Panc1 (cell line): Measurements from ENCODE around the gene MYLK. TPM values are rescaled to one million over a fixed set of nuclear protein-coding genes. Genes with fewer than 3 reads are reported as not detected.

Source experiments
- ATAC-seq: fragments of 200-7000 bp; cut with Tn5 transposase; 2 replicates; pipeline ENCODE4 v1.9.1; 2020; ENCODE audit warnings: mild to moderate bottlenecking, moderate library complexity
- BruUV-seq: library from RNA; stranded (reverse); fragments of 400-500 nt; replicated peaks from 2 replicates; lab custom pipeline; 2021; lab: Mats Ljungman, UMichigan
- CTCF ChIA-PET: fragments of 300-600 bp; sonication (Branson Sonifier 250); formaldehyde crosslinking; loops from one replicate; lab custom pipeline; 2022; ENCODE audit warnings: antibody characterized with exemption; lab: Charles Lee
- POLR2A ChIA-PET: fragments of 300-600 bp; sonication (Branson Sonifier 250); formaldehyde crosslinking; loops from one replicate; lab custom pipeline; 2022; ENCODE audit warnings: antibody characterized with exemption; lab: Charles Lee
- DNase-seq: peaks from one replicate; pipeline ENCODE4 v3.0.0-alpha.2; 2010; ENCODE audit warnings: low read depth, low spot score
- H3K27ac ChIP-seq: 2 replicates; pipeline ENCODE4 v1.5.1; 2011; ENCODE audit warnings: mild to moderate bottlenecking, low read length, inconsistent platforms
- H3K27me3 ChIP-seq: fragments of 200-500 bp; sonication (Bioruptor generic); 2 replicates; pipeline ENCODE4 v1.6.0; 2014; ENCODE audit warnings: low read length, inconsistent platforms; ENCODE audit not compliant: control insufficient read depth, insufficient read depth
- H3K36me3 ChIP-seq: fragments of 200-500 bp; sonication (Bioruptor generic); 2 replicates; pipeline ENCODE4 v1.5.1; 2014; ENCODE audit warnings: inconsistent platforms, mild to moderate bottlenecking, low read length, moderate library complexity; ENCODE audit not compliant: control insufficient read depth, insufficient read depth
- H3K4me1 ChIP-seq: 2 replicates; pipeline ENCODE4 v1.5.1; 2011; ENCODE audit warnings: inconsistent platforms, mild to moderate bottlenecking, low read length, moderate library complexity; ENCODE audit not compliant: control insufficient read depth, insufficient read depth
- H3K4me3 ChIP-seq, 2 experiments: 2 replicates each; pipeline ENCODE4 v1.5.1; 2011 to 2012; ENCODE audit warnings: low read depth in 2 of 2, low read length in 2 of 2, mild to moderate bottlenecking in 2 of 2, inconsistent platforms in 1 of 2, moderate library complexity in 1 of 2
- H3K9me3 ChIP-seq: fragments of 200-500 bp; sonication (Bioruptor generic); 2 replicates; pipeline ENCODE4 v1.5.1; 2014; ENCODE audit warnings: low read depth, mild to moderate bottlenecking, inconsistent platforms, low read length, moderate library complexity; ENCODE audit not compliant: control insufficient read depth, insufficient read depth
- POLR2AphosphoS5 ChIP-seq: IDR thresholded peaks from 2 replicates; pipeline ENCODE4 v1.6.1; 2012; ENCODE audit warnings: mild to moderate bottlenecking, low read depth, low read length, moderate library complexity
- SIN3A ChIP-seq: IDR thresholded peaks from 2 replicates; pipeline ENCODE4 v1.6.1; 2012; ENCODE audit warnings: low read depth, mild to moderate bottlenecking, low read length, moderate library complexity, borderline replicate concordance; ENCODE audit not compliant: insufficient read depth
- TCF7L2 ChIP-seq: IDR thresholded peaks from 2 replicates; pipeline ENCODE4 v1.6.1; 2011; ENCODE audit warnings: mild to moderate bottlenecking, low read depth, low read length, inconsistent platforms
- in situ Hi-C: cut with HindIII; loops from 2 replicates; pipeline ENCODE4 v1.10.0; 2016; ENCODE audit warnings: low sequenced_read_pairs, low pct_unique_long_range_greater_than_20kb
- intact Hi-C: fragments of 100-400 bp; cut with micrococcal nuclease; formaldehyde crosslinking; loops from one replicate; pipeline ENCODE4 v1.10.0; 2022; ENCODE audit not compliant: unreplicated experiment
- total RNA-seq: library from RNA; stranded (reverse); gene quantifications from one replicate; pipeline ENCODE4 v1.2.1, GENCODE V29; 2021; ENCODE audit not compliant: unreplicated experiment
- TF ChIP-seq, protein P1 (sequence below), 2 experiments: IDR thresholded peaks; 2 replicates each; pipeline ENCODE4 v1.6.1; 2011 to 2012; ENCODE audit warnings: low read depth in 2 of 2, control low read depth in 1 of 2, low read length in 1 of 2, mild to moderate bottlenecking in 1 of 2, moderate library complexity in 1 of 2; ENCODE audit not compliant: insufficient read depth in 1 of 2
- TF ChIP-seq, protein P2 (sequence below): fragments of 450-650 bp; IDR thresholded peaks from 2 replicates; pipeline ENCODE4 v1.5.1; 2017; ENCODE audit warnings: mild to moderate bottlenecking

Gene MYLK
- total RNA-seq, 1 experiment from 2014 or later: 29.7 TPM

DNA sequence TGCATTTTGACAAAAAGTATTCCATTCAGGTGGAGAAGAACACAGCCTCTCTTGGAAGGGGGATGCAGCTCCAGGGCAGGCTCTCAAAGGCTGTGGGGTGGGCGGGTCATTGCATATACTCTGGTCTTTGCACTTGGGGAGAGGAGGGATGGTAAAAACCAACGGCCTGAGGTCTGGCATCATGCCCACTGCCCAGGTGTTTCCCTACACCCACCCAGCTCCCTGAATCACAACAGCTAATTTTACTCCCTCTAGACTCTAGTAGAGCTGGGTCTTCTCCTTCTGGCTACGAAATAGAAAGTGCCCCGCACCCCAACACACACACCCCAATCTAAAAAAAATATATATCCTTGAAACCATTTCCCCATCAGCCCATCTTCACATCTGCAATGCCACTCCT lies 1.0 kb downstream of the MYLK start:
- ChIA-PET POLR2A (no interaction called here), CTCF (no interaction called here)
- no peak for TF ChIP-seq POLR2AphosphoS5
- TF ChIP-seq, protein P1, sequence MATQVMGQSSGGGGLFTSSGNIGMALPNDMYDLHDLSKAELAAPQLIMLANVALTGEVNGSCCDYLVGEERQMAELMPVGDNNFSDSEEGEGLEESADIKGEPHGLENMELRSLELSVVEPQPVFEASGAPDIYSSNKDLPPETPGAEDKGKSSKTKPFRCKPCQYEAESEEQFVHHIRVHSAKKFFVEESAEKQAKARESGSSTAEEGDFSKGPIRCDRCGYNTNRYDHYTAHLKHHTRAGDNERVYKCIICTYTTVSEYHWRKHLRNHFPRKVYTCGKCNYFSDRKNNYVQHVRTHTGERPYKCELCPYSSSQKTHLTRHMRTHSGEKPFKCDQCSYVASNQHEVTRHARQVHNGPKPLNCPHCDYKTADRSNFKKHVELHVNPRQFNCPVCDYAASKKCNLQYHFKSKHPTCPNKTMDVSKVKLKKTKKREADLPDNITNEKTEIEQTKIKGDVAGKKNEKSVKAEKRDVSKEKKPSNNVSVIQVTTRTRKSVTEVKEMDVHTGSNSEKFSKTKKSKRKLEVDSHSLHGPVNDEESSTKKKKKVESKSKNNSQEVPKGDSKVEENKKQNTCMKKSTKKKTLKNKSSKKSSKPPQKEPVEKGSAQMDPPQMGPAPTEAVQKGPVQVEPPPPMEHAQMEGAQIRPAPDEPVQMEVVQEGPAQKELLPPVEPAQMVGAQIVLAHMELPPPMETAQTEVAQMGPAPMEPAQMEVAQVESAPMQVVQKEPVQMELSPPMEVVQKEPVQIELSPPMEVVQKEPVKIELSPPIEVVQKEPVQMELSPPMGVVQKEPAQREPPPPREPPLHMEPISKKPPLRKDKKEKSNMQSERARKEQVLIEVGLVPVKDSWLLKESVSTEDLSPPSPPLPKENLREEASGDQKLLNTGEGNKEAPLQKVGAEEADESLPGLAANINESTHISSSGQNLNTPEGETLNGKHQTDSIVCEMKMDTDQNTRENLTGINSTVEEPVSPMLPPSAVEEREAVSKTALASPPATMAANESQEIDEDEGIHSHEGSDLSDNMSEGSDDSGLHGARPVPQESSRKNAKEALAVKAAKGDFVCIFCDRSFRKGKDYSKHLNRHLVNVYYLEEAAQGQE (IDR thresholded peaks at IDR 0.05; ENCODE audit: insufficient read depth in 1 of 2, low read depth in 2 of 2, low read length in 1 of 2): no peak
- TF ChIP-seq, protein P2, sequence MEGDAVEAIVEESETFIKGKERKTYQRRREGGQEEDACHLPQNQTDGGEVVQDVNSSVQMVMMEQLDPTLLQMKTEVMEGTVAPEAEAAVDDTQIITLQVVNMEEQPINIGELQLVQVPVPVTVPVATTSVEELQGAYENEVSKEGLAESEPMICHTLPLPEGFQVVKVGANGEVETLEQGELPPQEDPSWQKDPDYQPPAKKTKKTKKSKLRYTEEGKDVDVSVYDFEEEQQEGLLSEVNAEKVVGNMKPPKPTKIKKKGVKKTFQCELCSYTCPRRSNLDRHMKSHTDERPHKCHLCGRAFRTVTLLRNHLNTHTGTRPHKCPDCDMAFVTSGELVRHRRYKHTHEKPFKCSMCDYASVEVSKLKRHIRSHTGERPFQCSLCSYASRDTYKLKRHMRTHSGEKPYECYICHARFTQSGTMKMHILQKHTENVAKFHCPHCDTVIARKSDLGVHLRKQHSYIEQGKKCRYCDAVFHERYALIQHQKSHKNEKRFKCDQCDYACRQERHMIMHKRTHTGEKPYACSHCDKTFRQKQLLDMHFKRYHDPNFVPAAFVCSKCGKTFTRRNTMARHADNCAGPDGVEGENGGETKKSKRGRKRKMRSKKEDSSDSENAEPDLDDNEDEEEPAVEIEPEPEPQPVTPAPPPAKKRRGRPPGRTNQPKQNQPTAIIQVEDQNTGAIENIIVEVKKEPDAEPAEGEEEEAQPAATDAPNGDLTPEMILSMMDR: no peak
- TF ChIP-seq SIN3A: no peak
- TF ChIP-seq TCF7L2: no peak
- Histone ChIP-seq H3K9me3 (no peaks in the 10 kb centered on the region), H3K4me1 (peaks cover 5% of the 10 kb centered on the region; the same call in 1 of the 2 replicates), H3K36me3 (no peaks in the 10 kb centered on the region), H3K27me3 (peaks cover 13% of the 10 kb centered on the region), H3K27ac (no peak overlapping the region), H3K4me3 (peak overlapping the region; percentile 60 to 70)
- ATAC-seq (no peak), DNase-seq (no peak)
- no TSS peak for BruUV-seq
- in situ Hi-C loops (no loop called here), intact Hi-C loops (no loop called here)

DNA sequence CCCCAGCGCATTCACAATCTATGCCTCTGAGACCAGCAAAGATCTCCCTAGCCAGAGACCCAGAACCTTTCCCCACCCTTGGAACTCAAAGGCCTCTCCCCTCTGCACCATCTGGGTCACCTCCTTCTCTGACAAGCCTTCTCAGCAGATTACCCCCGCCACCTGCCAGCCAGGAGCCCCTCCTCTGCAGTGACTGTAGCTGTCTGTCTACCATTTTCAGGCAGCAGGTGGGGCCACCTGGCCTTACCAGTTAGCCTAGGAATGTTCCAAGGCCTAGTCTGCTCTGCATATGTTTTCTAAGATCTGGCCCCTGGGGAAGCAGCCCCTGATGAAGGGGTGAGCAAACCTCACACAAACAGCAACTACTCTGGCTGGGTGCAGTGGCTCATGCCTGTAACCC lies 2.4 kb downstream of the MYLK start:
- in situ Hi-C loops: no loop called here
- ChIA-PET CTCF (no interaction called here), POLR2A (no interaction called here)
- H3K4me1 ChIP-seq: peaks cover 5% of the 10 kb centered on the region; the same call in 1 of the 2 replicates
- H3K4me3 ChIP-seq: no peak overlapping the region; a peak in 1 of 4 replicates
- H3K27ac ChIP-seq: no peak overlapping the region
- intact Hi-C loops: no loop called here
- no peaks in the 10 kb centered on the region for H3K9me3 ChIP-seq
- TF ChIP-seq POLR2AphosphoS5 (no peak), SIN3A (no peak), TCF7L2 (no peak)
- TF ChIP-seq, protein P1 (IDR thresholded peaks at IDR 0.05; ENCODE audit: insufficient read depth in 1 of 2, low read depth in 2 of 2, low read length in 1 of 2): no peak
- TF ChIP-seq, protein P2: no peak
- no peaks in the 10 kb centered on the region for H3K36me3 ChIP-seq
- no TSS peak for BruUV-seq
- peaks cover 13% of the 10 kb centered on the region for H3K27me3 ChIP-seq
- DNase-seq (no peak), ATAC-seq (no peak)
